ENCODE data around the gene SHTN1.

GRCh38 chr10:116978901-116979300, 26.1 kb downstream of the SHTN1 start:
- TF ChIP-seq CTCF (IDR thresholded peaks at IDR 0.05) (no peak), POLR2A (IDR thresholded peaks at IDR 0.05) (no peak)
